GM23248 (cell line): ENCODE data around the gene SDK2.

Experiments
- EZH2 ChIP-seq: fragments of 200-600 bp; sonication (generic); IDR thresholded peaks from 2 replicates; pipeline ENCODE4 v1.6.1; 2018; ENCODE audit warnings: antibody characterized with exemption, mild to moderate bottlenecking; ENCODE audit not compliant: insufficient read depth, poor library complexity, severe bottlenecking
- EZH2phosphoT487 ChIP-seq: fragments of 200-600 bp; sonication (generic); IDR thresholded peaks from 2 replicates; pipeline ENCODE4 v1.6.1; 2018; ENCODE audit warnings: antibody characterized with exemption, moderate library complexity, mild to moderate bottlenecking, low read depth; ENCODE audit not compliant: insufficient read depth

DNA sequence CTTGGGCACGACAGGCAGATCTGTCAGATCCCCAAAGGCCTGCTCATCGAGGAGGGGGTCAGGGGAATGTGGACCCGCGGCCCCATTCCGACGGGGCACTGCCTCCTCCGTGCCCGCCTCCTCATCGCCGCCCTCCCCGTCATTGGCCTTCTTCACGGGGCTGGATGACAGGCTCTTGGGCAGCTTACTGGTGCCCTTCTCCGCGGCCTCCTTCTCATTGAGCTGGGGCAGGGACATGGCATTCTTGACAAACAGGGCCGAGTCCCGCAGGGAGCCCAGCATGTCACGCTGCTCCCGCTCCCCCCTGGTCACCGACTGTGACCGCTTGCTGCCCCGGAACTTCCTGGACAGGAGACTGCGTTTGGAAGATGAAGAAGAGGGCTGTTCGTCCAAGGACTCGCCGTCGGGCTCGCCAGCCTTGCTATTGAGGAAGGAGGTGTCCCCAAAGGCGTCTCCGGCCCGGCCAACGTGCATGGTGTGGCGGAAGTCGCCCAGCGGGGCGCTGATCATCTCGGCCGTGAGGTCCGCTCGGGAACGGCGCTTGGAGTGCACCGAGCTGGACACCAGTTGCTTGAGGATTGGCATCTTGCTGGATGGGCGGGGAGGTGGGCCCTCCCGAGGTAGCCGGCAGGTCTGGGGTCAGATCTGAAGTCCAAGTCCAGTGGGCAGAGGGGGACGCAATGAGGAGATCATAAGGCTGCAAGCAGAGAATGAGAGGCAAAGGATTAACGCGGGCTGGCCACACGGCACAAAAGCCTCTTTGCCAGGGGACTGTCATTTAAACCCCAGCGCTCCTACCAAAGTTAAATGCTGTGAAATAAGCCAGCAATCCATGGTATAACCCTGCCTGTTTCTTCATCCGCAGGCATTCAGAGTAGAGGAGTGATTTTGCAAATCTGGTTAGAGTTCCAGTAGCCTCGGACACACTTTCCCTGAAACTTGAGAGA, 358.1 kb downstream of the SDK2 start:
- TF ChIP-seq EZH2 = no peak
- no peak for TF ChIP-seq EZH2phosphoT487
